GM12878 (cell line): ENCODE data around the gene LY6G6D. TPM values are rescaled to one million over a fixed set of nuclear protein-coding genes. Genes with fewer than 3 reads are reported as not detected.

Source experiments
- ATAC-seq: fragments of 200-7000 bp; cut with Tn5 transposase; 3 replicates; pipeline ENCODE4 v1.9.1; 2020; ENCODE audit warnings: mild to moderate bottlenecking, moderate library complexity
- BruUV-seq: library from RNA; stranded (reverse); fragments of 400-500 nt; replicated peaks from 2 replicates; lab custom pipeline; 2021; lab: Mats Ljungman, UMichigan
- CTCF ChIA-PET: fragments of 300-600 bp; sonication (Branson Sonifier 250); formaldehyde crosslinking; extraction: SDS; loops from one replicate; lab custom pipeline; 2021; ENCODE audit warnings: inconsistent platforms; lab: Yijun Ruan, JAX
- POLR2A ChIA-PET: fragments of 350-600 bp; formaldehyde crosslinking; extraction: SDS; loops from one replicate; lab custom pipeline; 2021; ENCODE audit warnings: inconsistent platforms; lab: Charles Lee
- RAD21 ChIA-PET: fragments of 300-600 bp; sonication (Branson Sonifier 250); formaldehyde crosslinking; loops from one replicate; lab custom pipeline; 2023; ENCODE audit warnings: antibody characterized with exemption; ENCODE audit not compliant: unreplicated experiment; lab: Charles Lee
- SMC1A ChIA-PET: fragments of 300-600 bp; sonication (Branson Sonifier 250); formaldehyde crosslinking; loops from one replicate; lab custom pipeline; 2023; ENCODE audit not compliant: unreplicated experiment, uncharacterized antibody; lab: Charles Lee
- DNase-seq: peaks from one replicate; pipeline ENCODE4 v3.0.0-alpha.2; 2011; ENCODE audit warnings: low read depth, low spot score
- FAIRE-seq: peaks from 3 replicates; lab custom pipeline; 2011; peaks lifted over from hg19 to GRCh38; lab: Jason Lieb, UNC
- H2AFZ ChIP-seq: 2 replicates; pipeline ENCODE4 v1.6.0; 2011; ENCODE audit warnings: low read depth, low read length, control low read depth; ENCODE audit not compliant: control insufficient read depth
- H3K27ac ChIP-seq: 2 replicates; pipeline ENCODE4 v1.5.1; 2011; ENCODE audit warnings: control low read depth; ENCODE audit not compliant: control insufficient read depth, insufficient read depth
- H3K27me3 ChIP-seq, 2 experiments: replicated peaks in 1 of 2; 2 replicates each; pipeline versions ENCODE4 v1.6.0 to v1.6.1; 2011; ENCODE audit warnings: low read length in 1 of 2; ENCODE audit not compliant: control insufficient read depth in 2 of 2, insufficient read depth in 2 of 2
- H3K36me3 ChIP-seq, 2 experiments: 2 replicates each; pipeline ENCODE4 v1.5.1; 2011; ENCODE audit warnings: low read length in 1 of 2; ENCODE audit not compliant: control insufficient read depth in 2 of 2, insufficient read depth in 2 of 2
- H3K4me1 ChIP-seq: 2 replicates; pipeline ENCODE4 v1.6.1; 2011; ENCODE audit warnings: mild to moderate bottlenecking, low read length, moderate library complexity, mixed read lengths; ENCODE audit not compliant: control insufficient read depth, insufficient read depth
- H3K4me2 ChIP-seq: 2 replicates; pipeline ENCODE4 v1.6.0; 2011; ENCODE audit warnings: control low read depth; ENCODE audit not compliant: control insufficient read depth, insufficient read depth
- H3K4me3 ChIP-seq: fragments of 200-600 bp; sonication (generic); 2 replicates; pipeline ENCODE4 v1.5.1; 2016
- H3K79me2 ChIP-seq: 2 replicates; pipeline ENCODE4 v1.6.0; 2011; ENCODE audit warnings: low read length; ENCODE audit not compliant: control insufficient read depth, insufficient read depth
- H3K9ac ChIP-seq: 2 replicates; pipeline ENCODE4 v1.8.0; 2011; ENCODE audit warnings: low read length, control low read depth, mixed read lengths; ENCODE audit not compliant: control insufficient read depth, insufficient read depth
- H3K9me3 ChIP-seq: replicated peaks from 3 replicates; pipeline ENCODE4 v1.5.1; 2011; ENCODE audit warnings: mild to moderate bottlenecking, low read length; ENCODE audit not compliant: control insufficient read depth, insufficient read depth
- H4K20me1 ChIP-seq: 2 replicates; pipeline ENCODE4 v1.6.0; 2011; ENCODE audit not compliant: control insufficient read depth, insufficient read depth
- CBX5 ChIP-seq: sonication (generic); IDR thresholded peaks from 2 replicates; pipeline ENCODE4 v1.6.1; 2016; ENCODE audit warnings: low read depth, moderate library complexity, mild to moderate bottlenecking, inconsistent platforms
- CREB1 ChIP-seq: IDR thresholded peaks from 2 replicates; pipeline ENCODE4 v1.6.1; 2012; ENCODE audit warnings: low read depth, mild to moderate bottlenecking, inconsistent platforms
- CREM ChIP-seq: IDR thresholded peaks from 2 replicates; pipeline ENCODE4 v1.6.1; 2014; ENCODE audit warnings: antibody characterized with exemption, low read depth
- DPF2 ChIP-seq: fragments of 450-650 bp; IDR thresholded peaks from 2 replicates; pipeline ENCODE4 v1.6.1; 2017; ENCODE audit warnings: mild to moderate bottlenecking
- EED ChIP-seq: sonication (generic); IDR thresholded peaks from 2 replicates; pipeline ENCODE4 v1.6.1; 2016; ENCODE audit warnings: antibody characterized with exemption, low read depth
- GABPA ChIP-seq: IDR thresholded peaks from 2 replicates; pipeline ENCODE4 v1.6.1; 2014; ENCODE audit warnings: antibody characterized with exemption, low read depth, mild to moderate bottlenecking, inconsistent platforms
- GATAD2B ChIP-seq: fragments of 450-650 bp; conservative IDR thresholded peaks from 2 replicates; pipeline ENCODE4 v1.6.1; 2017; ENCODE audit warnings: low read depth, mild to moderate bottlenecking, moderate library complexity
- HCFC1 ChIP-seq: fragments of 150-350 bp; IDR thresholded peaks from 2 replicates; pipeline ENCODE4 v1.6.1; 2014; ENCODE audit warnings: low read length
- MTA2 ChIP-seq: fragments of 450-650 bp; IDR thresholded peaks from 2 replicates; pipeline ENCODE4 v1.6.1; 2016; ENCODE audit warnings: low read depth, mild to moderate bottlenecking, moderate library complexity
- NBN ChIP-seq: fragments of 450-650 bp; IDR thresholded peaks from 2 replicates; pipeline ENCODE4 v1.6.1; 2016
- NFXL1 ChIP-seq: fragments of 450-650 bp; IDR thresholded peaks from 2 replicates; pipeline ENCODE4 v1.6.1; 2017; ENCODE audit warnings: antibody characterized with exemption, mild to moderate bottlenecking, borderline replicate concordance
- NRF1 ChIP-seq: conservative IDR thresholded peaks from 2 replicates; pipeline ENCODE4 v1.6.1; 2011; ENCODE audit warnings: mild to moderate bottlenecking, low read depth, low read length, improper control_type of control experiment
- POLR2A ChIP-seq: IDR thresholded peaks from 2 replicates; pipeline ENCODE4 v1.6.1; 2011; ENCODE audit warnings: low read depth, mild to moderate bottlenecking, low read length
- RAD51 ChIP-seq: fragments of 450-650 bp; IDR thresholded peaks from 2 replicates; pipeline ENCODE4 v1.6.1; 2016; ENCODE audit warnings: moderate library complexity, mild to moderate bottlenecking, inconsistent platforms
- RELA ChIP-seq: fragments of 450-650 bp; IDR thresholded peaks from 2 replicates; pipeline ENCODE4 v1.8.0; 2014; ENCODE audit warnings: borderline replicate concordance; ENCODE audit not compliant: partially characterized antibody
- RUNX3 ChIP-seq: IDR thresholded peaks from 2 replicates; pipeline ENCODE4 v1.6.1; 2012; ENCODE audit warnings: low read length, inconsistent platforms
- SPI1 ChIP-seq: IDR thresholded peaks from 2 replicates; pipeline ENCODE4 v1.6.1; 2011; ENCODE audit warnings: low read depth, mild to moderate bottlenecking, low read length, moderate library complexity, borderline replicate concordance; ENCODE audit not compliant: insufficient read depth
- SREBF1 ChIP-seq: IDR thresholded peaks from 2 replicates; pipeline ENCODE4 v1.6.1; 2012; ENCODE audit warnings: mild to moderate bottlenecking, low read length
- SUZ12 ChIP-seq: fragments of 200-600 bp; sonication (generic); IDR thresholded peaks from one replicate; pipeline ENCODE4 v1.6.1; 2018; ENCODE audit warnings: antibody characterized with exemption, mild to moderate bottlenecking; ENCODE audit not compliant: unreplicated experiment
- TBL1XR1 ChIP-seq: IDR thresholded peaks from 2 replicates; pipeline ENCODE4 v1.6.1; 2012; ENCODE audit warnings: low read depth, low read length, improper control_type of control experiment
- TCF3 ChIP-seq: IDR thresholded peaks from 2 replicates; pipeline ENCODE4 v1.6.1; 2012; ENCODE audit warnings: low read depth, mild to moderate bottlenecking, low read length, borderline replicate concordance; ENCODE audit not compliant: insufficient read depth
- YY1 ChIP-seq: IDR thresholded peaks from 2 replicates; pipeline ENCODE4 v1.6.1; 2011; ENCODE audit warnings: low read depth, mild to moderate bottlenecking, low read length
- ZBED1 ChIP-seq: IDR thresholded peaks from 2 replicates; pipeline ENCODE4 v1.6.1; 2016; ENCODE audit warnings: borderline replicate concordance
- WGBS: methylation state at CpG from one replicate; pipeline ENCODE4 v1.1.6; 2016; ENCODE audit warnings: low lambda C conversion rate; ENCODE audit not compliant: insufficient replicate concordance, insufficient coverage; ENCODE audit errors: missing lambda C conversion rate; 5-methylcytosine and 5-hydroxymethylcytosine counted together
- in situ Hi-C: fragments of 300-500 bp; cut with MboI; formaldehyde crosslinking; loops from 9 replicates; pipeline ENCODE4 v1.14.3; 2018; ENCODE audit warnings: mixed read lengths
- intact Hi-C: fragments of 100-400 bp; cut with micrococcal nuclease; formaldehyde crosslinking; loops from one replicate; pipeline ENCODE4 v1.14.2; 2022; ENCODE audit not compliant: unreplicated experiment
- polyA plus RNA-seq, 11 experiments: library from polyadenylated mRNA; depleted of rRNA in 4 of 11; unstranded in 6 of 11; stranded (reverse) in 5 of 11; fragments of >200 nt; fragmentation: Nextera tagmentation in 4 of 11; fragmentation: Illumina TruSeq in 1 of 11; extraction: Ambion mirVana in 4 of 11; extraction: Trizol in 1 of 11; gene quantifications; 1 replicate in 1 of 11; 2 replicates in 10 of 11; pipeline versions ENCODE4 v1.2.1 to v1.2.3, GENCODE V29; 2011 to 2016; ENCODE audit warnings: inconsistent platforms in 2 of 11, missing spikeins in 2 of 11, low read depth in 1 of 11
- total RNA-seq, 4 experiments: library from RNA; depleted of rRNA in 3 of 4; stranded (reverse); fragments of >200 nt in 3 of 4; fragmentation: Illumina TruSeq in 1 of 4; extraction: Trizol in 1 of 4; gene quantifications; 2 replicates each; pipeline versions ENCODE4 v1.2.1 to v1.2.3, GENCODE V29; 2013 to 2021
- TF ChIP-seq, protein P1 (sequence below), 3 experiments: IDR thresholded peaks in 2 of 3; conservative IDR thresholded peaks in 1 of 3; 2 replicates each; pipeline ENCODE4 v1.5.1; 2011; ENCODE audit warnings: low read depth in 3 of 3, low read length in 3 of 3, mild to moderate bottlenecking in 3 of 3, control low read depth in 2 of 3, moderate library complexity in 2 of 3, inconsistent platforms in 1 of 3, mixed read lengths in 1 of 3; ENCODE audit not compliant: control insufficient read depth in 2 of 3, insufficient read depth in 1 of 3; ENCODE audit errors: extremely low read depth in 1 of 3
- TF ChIP-seq, protein P2 (sequence below): fragments of 450-650 bp; IDR thresholded peaks from 2 replicates; pipeline ENCODE4 v1.6.1; 2016; ENCODE audit warnings: mild to moderate bottlenecking

LY6G6D gene
- total and polyA plus RNA-seq, 10 of the 15 experiments (the other 5 are each of a cell fraction or from before 2014, with no cell fraction given) = not detected

DNA sequence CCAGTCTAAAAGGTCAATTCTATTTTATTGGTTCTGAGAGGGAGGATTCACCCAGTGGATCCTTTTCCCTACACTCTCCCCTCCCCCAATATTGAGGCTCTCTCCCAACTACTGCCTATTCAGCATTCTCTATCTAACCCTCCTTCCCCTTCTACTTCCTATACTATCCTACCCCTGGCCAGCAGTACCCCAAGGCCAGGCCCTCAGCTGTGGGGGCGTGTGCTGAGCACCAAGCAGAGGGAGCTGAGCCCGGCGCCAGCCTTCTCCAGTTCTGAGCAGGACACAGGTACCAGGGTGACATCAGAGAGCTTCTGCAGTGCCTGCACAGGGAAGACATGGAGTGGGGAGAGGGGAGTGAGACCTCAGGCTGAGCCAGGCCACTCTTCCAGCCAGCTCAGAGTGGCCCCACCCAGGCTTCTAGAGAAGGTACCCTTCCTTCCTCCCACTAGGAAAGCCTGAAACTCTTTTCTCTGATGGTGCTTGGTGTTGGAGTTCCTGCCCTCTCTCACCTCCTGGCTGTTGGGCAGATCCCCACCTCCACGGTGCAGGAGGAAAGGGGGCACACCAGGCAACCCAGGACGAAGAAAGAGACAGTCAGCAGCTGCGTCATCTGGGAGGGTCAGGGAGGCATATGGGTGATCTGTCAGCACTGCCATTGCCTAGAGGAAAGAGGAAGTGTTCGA, 12.0 kb downstream of the LY6G6D start:
- H3K4me3 ChIP-seq = no peak overlapping the region
- no peaks in the 10 kb centered on the region for H4K20me1 ChIP-seq
- BruUV-seq = no TSS peak
- ATAC-seq (peak; percentile 44), FAIRE-seq (peak; percentile 99), DNase-seq (no peak)
- no peaks in the 10 kb centered on the region for H3K9me3 ChIP-seq
- H3K79me2 ChIP-seq = no peaks in the 10 kb centered on the region
- peaks cover 24% of the 10 kb centered on the region for H3K4me1 ChIP-seq
- ChIA-PET SMC1A (interaction anchor here (1.7 to 5.3 kb wide), 3 partner anchors 12 to 103 kb away, joined by 6 to 45 read pairs (median 7); partner anchors contain the start of genes CLIC1 and MSH5), RAD21 (interaction anchor here (1.4 kb wide), 2 partner anchors 11 to 103 kb away, joined by 5 to 11 read pairs; no protein-coding TSS in a partner anchor), POLR2A (interaction anchor here (1.0 to 1.6 kb wide), 5 partner anchors 9 to 104 kb away, joined by 3 to 6 read pairs (median 5); partner anchors contain the start of genes ABHD16A and CLIC1), CTCF (interaction anchor here (0.6 to 15.8 kb wide), 5 partner anchors 8 to 132 kb away, joined by 3 to 208 read pairs (median 4); partner anchors contain the start of gene MSH5)
- peaks cover 0 to 7% of the 10 kb centered on the region in 2 experiments; a peak in 3 of 4 replicates for H3K36me3 ChIP-seq
- peak overlapping the region; percentile 41; the same call in 1 of the 2 replicates for H3K4me2 ChIP-seq
- in situ Hi-C loops = no loop called here
- 44% methylated on average over 7 of the region's 7 CpGs for WGBS
- peak overlapping the region; percentile 86 for H2AFZ ChIP-seq
- H3K27me3 ChIP-seq = no peaks in the 10 kb centered on the region
- 0 out of 2 replicates have a peak overlapping the region, but pooled peaks have one; percentile 15 for H3K9ac ChIP-seq
- intact Hi-C loops = no loop called here
- H3K27ac ChIP-seq = peak overlapping the region; percentile 60
- TF ChIP-seq DPF2 (no peak), RELA (no peak), GATAD2B (no peak), POLR2A (peak; percentile 61), NRF1 (no peak), EED (no peak), CREM (peak; percentile 64; the same call in 1 of the 2 replicates), CBX5 (no peak), CREB1 (peak; percentile 71), TCF3 (0 out of 2 replicates have a peak, but pooled peaks have one; percentile 82), SPI1 (peak; percentile 98), SREBF1 (no peak), TBL1XR1 (no peak), SUZ12 (no peak), NBN (no peak), RAD51 (no peak), MTA2 (no peak), GABPA (no peak), RUNX3 (no peak), HCFC1 (no peak), ZBED1 (no peak), NFXL1 (no peak), YY1 (0 out of 2 replicates have a peak, but pooled peaks have one; percentile 51)
- TF ChIP-seq, protein P1, sequence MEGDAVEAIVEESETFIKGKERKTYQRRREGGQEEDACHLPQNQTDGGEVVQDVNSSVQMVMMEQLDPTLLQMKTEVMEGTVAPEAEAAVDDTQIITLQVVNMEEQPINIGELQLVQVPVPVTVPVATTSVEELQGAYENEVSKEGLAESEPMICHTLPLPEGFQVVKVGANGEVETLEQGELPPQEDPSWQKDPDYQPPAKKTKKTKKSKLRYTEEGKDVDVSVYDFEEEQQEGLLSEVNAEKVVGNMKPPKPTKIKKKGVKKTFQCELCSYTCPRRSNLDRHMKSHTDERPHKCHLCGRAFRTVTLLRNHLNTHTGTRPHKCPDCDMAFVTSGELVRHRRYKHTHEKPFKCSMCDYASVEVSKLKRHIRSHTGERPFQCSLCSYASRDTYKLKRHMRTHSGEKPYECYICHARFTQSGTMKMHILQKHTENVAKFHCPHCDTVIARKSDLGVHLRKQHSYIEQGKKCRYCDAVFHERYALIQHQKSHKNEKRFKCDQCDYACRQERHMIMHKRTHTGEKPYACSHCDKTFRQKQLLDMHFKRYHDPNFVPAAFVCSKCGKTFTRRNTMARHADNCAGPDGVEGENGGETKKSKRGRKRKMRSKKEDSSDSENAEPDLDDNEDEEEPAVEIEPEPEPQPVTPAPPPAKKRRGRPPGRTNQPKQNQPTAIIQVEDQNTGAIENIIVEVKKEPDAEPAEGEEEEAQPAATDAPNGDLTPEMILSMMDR (IDR thresholded peaks at IDR 0.05 in 2 of 3, conservative IDR thresholded peaks at IDR 0.05 in 1 of 3; ENCODE audit: control insufficient read depth in 2 of 3, extremely low read depth in 1 of 3, insufficient read depth in 1 of 3, low read depth in 3 of 3, low read length in 3 of 3) = no peak
- TF ChIP-seq, protein P2, sequence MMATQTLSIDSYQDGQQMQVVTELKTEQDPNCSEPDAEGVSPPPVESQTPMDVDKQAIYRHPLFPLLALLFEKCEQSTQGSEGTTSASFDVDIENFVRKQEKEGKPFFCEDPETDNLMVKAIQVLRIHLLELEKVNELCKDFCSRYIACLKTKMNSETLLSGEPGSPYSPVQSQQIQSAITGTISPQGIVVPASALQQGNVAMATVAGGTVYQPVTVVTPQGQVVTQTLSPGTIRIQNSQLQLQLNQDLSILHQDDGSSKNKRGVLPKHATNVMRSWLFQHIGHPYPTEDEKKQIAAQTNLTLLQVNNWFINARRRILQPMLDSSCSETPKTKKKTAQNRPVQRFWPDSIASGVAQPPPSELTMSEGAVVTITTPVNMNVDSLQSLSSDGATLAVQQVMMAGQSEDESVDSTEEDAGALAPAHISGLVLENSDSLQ = 0 out of 2 replicates have a peak, but pooled peaks have one; percentile 36
